ENCODE results near the gene ZNF280C.

ZNF280C gene

GRCh38 chrX:130213376-130213775 lies 55.3 kb downstream of the ZNF280C start:
- Histone ChIP-seq H3K4me1 (ENCODE audit: control insufficient read depth, insufficient read depth, low read length, poor library complexity, severe bottlenecking) (no peaks in the 10 kb centered on the region), H3K27ac (ENCODE audit: low read depth, low read length, severe bottlenecking) (no peak overlapping the region), H3K36me3 (ENCODE audit: control insufficient read depth, insufficient read depth, low read length) (peaks cover 54% of the 10 kb centered on the region), H3K9me3 (ENCODE audit: control insufficient read depth, low read length) (no peaks in the 10 kb centered on the region), H3K4me3 (ENCODE audit: extremely low read depth, insufficient read depth, low read length, poor library complexity, severe bottlenecking) (no peak overlapping the region)
- 88% methylated on average over 1 of the region's 2 CpGs; no CpG with 5 or more reads in 1 of the 2 experiments for WGBS, 2 experiments (ENCODE audit: insufficient coverage in 2 of 2)

GRCh38 chrX:130212371-130212770 lies 56.3 kb downstream of the ZNF280C start:
- H3K4me3 ChIP-seq (ENCODE audit: extremely low read depth, insufficient read depth, low read length, poor library complexity, severe bottlenecking), result no peak overlapping the region
- no peaks in the 10 kb centered on the region for H3K4me1 ChIP-seq (ENCODE audit: control insufficient read depth, insufficient read depth, low read length, poor library complexity, severe bottlenecking)
- no peaks in the 10 kb centered on the region for H3K9me3 ChIP-seq (ENCODE audit: control insufficient read depth, low read length)
- no CpG with 5 or more reads among the region's 1 CpG for WGBS, 2 experiments (ENCODE audit: insufficient coverage in 2 of 2)
- peaks cover 48% of the 10 kb centered on the region for H3K36me3 ChIP-seq (ENCODE audit: control insufficient read depth, insufficient read depth, low read length)
- H3K27ac ChIP-seq (ENCODE audit: low read depth, low read length, severe bottlenecking), result no peak overlapping the region

- no peak overlapping the region for H3K27ac ChIP-seq (ENCODE audit: low read depth, low read length, severe bottlenecking)
- H3K4me1 ChIP-seq (ENCODE audit: control insufficient read depth, insufficient read depth, low read length, poor library complexity, severe bottlenecking), result no peaks in the 10 kb centered on the region
- no peak overlapping the region for H3K4me3 ChIP-seq (ENCODE audit: extremely low read depth, insufficient read depth, low read length, poor library complexity, severe bottlenecking)
- 88 to 100% methylated on average over 1 to 2 of the region's 4 CpGs for WGBS, 2 experiments (ENCODE audit: insufficient coverage in 2 of 2)
- H3K36me3 ChIP-seq (ENCODE audit: control insufficient read depth, insufficient read depth, low read length), result peaks cover 45% of the 10 kb centered on the region
- H3K9me3 ChIP-seq (ENCODE audit: control insufficient read depth, low read length), result no peaks in the 10 kb centered on the region
These were observed 57.1 kb downstream of the ZNF280C start for GRCh38 chrX:130211415-130212186.

DNA sequence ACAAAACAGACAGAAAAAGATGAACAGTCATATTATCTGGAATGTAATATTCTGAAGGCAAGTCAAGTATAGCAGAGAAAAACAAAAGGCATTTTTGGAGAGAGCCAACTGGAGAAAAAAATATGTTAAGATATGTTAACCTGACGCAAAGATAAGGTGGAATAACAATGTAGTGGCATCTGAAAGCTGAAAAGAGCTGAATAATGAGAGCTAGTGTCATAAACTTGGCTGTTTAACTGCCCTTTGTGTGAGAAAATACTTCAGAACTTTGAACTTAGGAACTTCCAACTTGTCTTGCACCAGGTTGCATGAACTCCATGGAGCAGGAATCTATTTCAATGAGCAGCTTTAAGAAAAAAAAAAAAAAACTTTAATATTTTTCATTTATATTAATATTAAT lies 64.1 kb downstream of the ZNF280C start:
- H3K4me1 ChIP-seq (ENCODE audit: control insufficient read depth, insufficient read depth, low read length, poor library complexity, severe bottlenecking), result no peaks in the 10 kb centered on the region
- H3K36me3 ChIP-seq (ENCODE audit: control insufficient read depth, insufficient read depth, low read length), result peaks cover 23% of the 10 kb centered on the region
- no peak overlapping the region for H3K27ac ChIP-seq (ENCODE audit: low read depth, low read length, severe bottlenecking)

DNA sequence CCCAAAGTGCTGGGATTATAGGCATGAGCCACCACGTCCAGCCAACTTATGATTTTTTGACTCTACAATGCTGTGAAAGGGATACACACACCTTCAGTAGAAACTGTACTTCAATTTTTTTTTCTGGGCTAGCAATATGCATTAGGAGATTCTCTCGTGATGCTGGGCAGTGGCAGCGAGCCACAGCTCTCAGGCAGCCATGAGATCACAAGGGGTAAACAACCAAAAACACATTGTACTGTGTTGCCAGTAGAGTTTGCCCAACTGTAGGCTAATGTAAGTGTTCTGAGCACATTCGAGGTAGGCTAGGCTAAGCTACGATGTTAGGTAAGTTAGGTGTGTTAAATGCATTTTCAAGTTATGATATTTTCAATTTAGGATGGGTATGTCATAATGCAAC lies 71.2 kb downstream of the ZNF280C start:
- Histone ChIP-seq H3K9me3 (ENCODE audit: control insufficient read depth, low read length) (no peaks in the 10 kb centered on the region), H3K4me1 (ENCODE audit: control insufficient read depth, insufficient read depth, low read length, poor library complexity, severe bottlenecking) (peaks cover 5% of the 10 kb centered on the region), H3K4me3 (ENCODE audit: extremely low read depth, insufficient read depth, low read length, poor library complexity, severe bottlenecking) (no peak overlapping the region), H3K36me3 (ENCODE audit: control insufficient read depth, insufficient read depth, low read length) (peaks cover 2% of the 10 kb centered on the region), H3K27ac (ENCODE audit: low read depth, low read length, severe bottlenecking) (no peak overlapping the region)
- WGBS, 2 experiments (ENCODE audit: insufficient coverage in 2 of 2), result 82 to 100% methylated on average over 1 to 2 of the region's 5 CpGs

More for the DNA sequence above, 64.1 kb downstream of the ZNF280C start:
- 0% methylated on average over 1 of the region's 1 CpG for WGBS, 2 experiments (ENCODE audit: insufficient coverage in 2 of 2)
- no peak overlapping the region for H3K4me3 ChIP-seq (ENCODE audit: extremely low read depth, insufficient read depth, low read length, poor library complexity, severe bottlenecking)
- H3K9me3 ChIP-seq (ENCODE audit: control insufficient read depth, low read length), result no peaks in the 10 kb centered on the region

DNA sequence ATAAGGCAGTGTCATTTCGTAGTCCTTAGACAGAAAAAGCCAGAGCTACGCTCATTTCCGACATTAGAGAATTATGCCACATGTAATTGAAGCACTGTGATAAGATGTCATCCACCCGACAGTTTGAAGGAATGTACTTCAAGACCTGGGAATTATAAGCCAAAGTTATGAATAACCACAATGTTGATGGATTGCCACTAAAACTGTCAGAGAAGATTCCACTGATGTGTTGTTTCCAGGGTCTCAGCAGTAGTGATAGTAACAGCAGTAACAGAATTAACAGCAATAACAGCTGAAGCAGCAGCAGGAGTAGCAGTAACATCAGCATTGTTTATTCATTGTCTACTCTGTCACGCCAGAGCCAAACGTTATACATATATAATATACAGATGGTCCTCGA lies 72.2 kb downstream of the ZNF280C start:
- WGBS, 2 experiments (ENCODE audit: insufficient coverage in 2 of 2), result 80 to 96% methylated on average over 1 to 4 of the region's 7 CpGs
- Histone ChIP-seq H3K9me3 (ENCODE audit: control insufficient read depth, low read length) (no peaks in the 10 kb centered on the region), H3K27ac (ENCODE audit: low read depth, low read length, severe bottlenecking) (no peak overlapping the region), H3K4me1 (ENCODE audit: control insufficient read depth, insufficient read depth, low read length, poor library complexity, severe bottlenecking) (peaks cover 5% of the 10 kb centered on the region), H3K4me3 (ENCODE audit: extremely low read depth, insufficient read depth, low read length, poor library complexity, severe bottlenecking) (no peak overlapping the region), H3K36me3 (ENCODE audit: control insufficient read depth, insufficient read depth, low read length) (no peaks in the 10 kb centered on the region)

- Histone ChIP-seq H3K4me1 (ENCODE audit: control insufficient read depth, insufficient read depth, low read length, poor library complexity, severe bottlenecking) (peaks cover 5% of the 10 kb centered on the region), H3K36me3 (ENCODE audit: control insufficient read depth, insufficient read depth, low read length) (no peaks in the 10 kb centered on the region), H3K27ac (ENCODE audit: low read depth, low read length, severe bottlenecking) (no peak overlapping the region), H3K9me3 (ENCODE audit: control insufficient read depth, low read length) (no peaks in the 10 kb centered on the region), H3K4me3 (ENCODE audit: extremely low read depth, insufficient read depth, low read length, poor library complexity, severe bottlenecking) (no peak overlapping the region)
- WGBS, 2 experiments (ENCODE audit: insufficient coverage in 2 of 2), result 80 to 100% methylated on average over 1 to 3 of the region's 4 CpGs
These were observed 77.9 kb downstream of the ZNF280C start for GRCh38 chrX:130190801-130191200.

DNA sequence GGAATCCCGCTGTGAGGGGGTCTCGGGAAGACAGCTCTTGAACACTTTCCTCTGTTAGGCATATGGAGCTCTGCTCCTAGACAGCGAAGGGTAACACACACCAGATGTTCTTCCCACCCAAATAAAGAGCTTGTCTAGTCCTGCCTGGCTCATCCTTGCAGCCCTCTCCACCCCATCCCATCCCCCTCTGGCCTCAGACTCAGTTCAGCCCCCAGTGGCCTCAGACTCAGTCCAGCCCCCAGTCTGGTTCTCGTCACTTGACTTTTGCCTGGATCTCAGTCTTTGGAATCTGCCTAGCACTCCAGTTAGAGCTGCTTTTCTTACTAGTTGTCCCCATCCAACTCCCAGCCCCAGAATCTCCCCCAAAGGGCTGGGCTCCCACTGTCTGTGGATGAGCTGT lies 82.0 kb downstream of the ZNF280C start:
- no peaks in the 10 kb centered on the region for H3K4me1 ChIP-seq (ENCODE audit: control insufficient read depth, insufficient read depth, low read length, poor library complexity, severe bottlenecking)
- no peak overlapping the region for H3K4me3 ChIP-seq (ENCODE audit: extremely low read depth, insufficient read depth, low read length, poor library complexity, severe bottlenecking)
- WGBS, 2 experiments (ENCODE audit: insufficient coverage in 2 of 2), result 92% methylated on average over 2 of the region's 4 CpGs; no CpG with 5 or more reads in 1 of the 2 experiments
- no peaks in the 10 kb centered on the region for H3K9me3 ChIP-seq (ENCODE audit: control insufficient read depth, low read length)
- H3K36me3 ChIP-seq (ENCODE audit: control insufficient read depth, insufficient read depth, low read length), result no peaks in the 10 kb centered on the region
- H3K27ac ChIP-seq (ENCODE audit: low read depth, low read length, severe bottlenecking), result no peak overlapping the region

GRCh38 chrX:130184857-130185256 lies 83.8 kb downstream of the ZNF280C start:
- Histone ChIP-seq H3K4me1 (ENCODE audit: control insufficient read depth, insufficient read depth, low read length, poor library complexity, severe bottlenecking) (no peaks in the 10 kb centered on the region), H3K4me3 (ENCODE audit: extremely low read depth, insufficient read depth, low read length, poor library complexity, severe bottlenecking) (no peak overlapping the region), H3K27ac (ENCODE audit: low read depth, low read length, severe bottlenecking) (no peak overlapping the region), H3K9me3 (ENCODE audit: control insufficient read depth, low read length) (no peaks in the 10 kb centered on the region), H3K36me3 (ENCODE audit: control insufficient read depth, insufficient read depth, low read length) (no peaks in the 10 kb centered on the region)
- no CpG with 5 or more reads among the region's 2 CpGs for WGBS, 2 experiments (ENCODE audit: insufficient coverage in 2 of 2)

DNA sequence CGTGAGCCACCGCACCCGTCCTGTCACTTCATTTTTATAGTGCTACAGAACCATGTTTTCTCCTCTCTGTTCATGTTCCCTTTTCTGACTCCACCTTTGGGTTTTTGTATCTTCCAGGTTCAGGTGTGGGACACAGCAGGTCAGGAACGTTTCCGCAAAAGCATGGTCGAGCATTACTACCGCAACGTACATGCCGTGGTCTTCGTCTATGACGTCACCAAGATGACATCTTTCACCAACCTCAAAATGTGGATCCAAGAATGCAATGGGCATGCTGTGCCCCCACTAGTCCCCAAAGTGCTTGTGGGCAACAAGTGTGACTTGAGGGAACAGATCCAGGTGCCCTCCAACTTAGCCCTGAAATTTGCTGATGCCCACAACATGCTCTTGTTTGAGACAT lies 84.5 kb downstream of the ZNF280C start:
- Histone ChIP-seq H3K4me1 (ENCODE audit: control insufficient read depth, insufficient read depth, low read length, poor library complexity, severe bottlenecking) (no peaks in the 10 kb centered on the region), H3K9me3 (ENCODE audit: control insufficient read depth, low read length) (no peaks in the 10 kb centered on the region), H3K27ac (ENCODE audit: low read depth, low read length, severe bottlenecking) (no peak overlapping the region), H3K36me3 (ENCODE audit: control insufficient read depth, insufficient read depth, low read length) (no peaks in the 10 kb centered on the region), H3K4me3 (ENCODE audit: extremely low read depth, insufficient read depth, low read length, poor library complexity, severe bottlenecking) (no peak overlapping the region)
- WGBS, 2 experiments (ENCODE audit: insufficient coverage in 2 of 2), result 98 to 100% methylated on average over 3 to 4 of the region's 11 CpGs

DNA sequence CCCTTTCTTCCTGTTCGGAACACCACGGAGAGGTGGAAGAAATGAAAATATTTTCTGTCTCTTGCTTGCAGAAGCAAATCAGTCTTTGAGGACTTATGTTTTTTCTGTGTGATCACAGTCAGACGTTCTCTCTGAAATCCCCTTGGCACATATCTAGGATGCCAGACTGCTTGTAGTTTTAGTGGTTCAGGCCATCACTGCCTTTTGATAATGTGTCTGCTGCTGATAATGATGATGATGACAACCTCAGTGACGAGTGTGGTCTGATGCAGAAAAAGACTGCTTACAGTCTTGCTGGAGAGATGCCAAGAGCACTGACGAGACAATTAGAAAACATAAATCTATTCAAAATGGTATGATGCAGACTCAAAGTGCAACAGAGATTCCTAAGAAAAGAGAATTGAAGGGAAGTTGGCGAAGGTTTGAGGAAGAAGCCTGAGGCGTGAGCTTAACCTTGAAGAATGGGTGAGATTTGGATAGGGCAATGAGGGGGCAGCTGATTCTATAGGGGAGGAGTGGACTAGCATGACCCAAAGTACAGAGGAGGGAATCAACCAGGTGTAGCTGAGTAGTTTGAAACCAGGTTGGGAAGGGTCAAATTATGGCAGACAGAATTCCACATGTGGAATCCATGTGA lies 89.0 kb downstream of the ZNF280C start:
- no peaks in the 10 kb centered on the region for H3K9me3 ChIP-seq (ENCODE audit: control insufficient read depth, low read length)
- no peak overlapping the region for H3K27ac ChIP-seq (ENCODE audit: low read depth, low read length, severe bottlenecking)
- no peak overlapping the region for H3K4me3 ChIP-seq (ENCODE audit: extremely low read depth, insufficient read depth, low read length, poor library complexity, severe bottlenecking)
- H3K4me1 ChIP-seq (ENCODE audit: control insufficient read depth, insufficient read depth, low read length, poor library complexity, severe bottlenecking), result no peaks in the 10 kb centered on the region
- 92 to 100% methylated on average over 2 to 3 of the region's 7 CpGs for whole genome bisulfite sequencing, 2 experiments (ENCODE audit: insufficient coverage in 2 of 2)
- H3K36me3 ChIP-seq (ENCODE audit: control insufficient read depth, insufficient read depth, low read length), result no peaks in the 10 kb centered on the region
